ENCODE measurements around the gene GFPT1.
"Not testable (repeated sequence)": the region's sequence is repeated elsewhere in the genome, so short reads cannot be mapped to it uniquely, and the experiment has no call there.

The GFPT1 gene

DNA sequence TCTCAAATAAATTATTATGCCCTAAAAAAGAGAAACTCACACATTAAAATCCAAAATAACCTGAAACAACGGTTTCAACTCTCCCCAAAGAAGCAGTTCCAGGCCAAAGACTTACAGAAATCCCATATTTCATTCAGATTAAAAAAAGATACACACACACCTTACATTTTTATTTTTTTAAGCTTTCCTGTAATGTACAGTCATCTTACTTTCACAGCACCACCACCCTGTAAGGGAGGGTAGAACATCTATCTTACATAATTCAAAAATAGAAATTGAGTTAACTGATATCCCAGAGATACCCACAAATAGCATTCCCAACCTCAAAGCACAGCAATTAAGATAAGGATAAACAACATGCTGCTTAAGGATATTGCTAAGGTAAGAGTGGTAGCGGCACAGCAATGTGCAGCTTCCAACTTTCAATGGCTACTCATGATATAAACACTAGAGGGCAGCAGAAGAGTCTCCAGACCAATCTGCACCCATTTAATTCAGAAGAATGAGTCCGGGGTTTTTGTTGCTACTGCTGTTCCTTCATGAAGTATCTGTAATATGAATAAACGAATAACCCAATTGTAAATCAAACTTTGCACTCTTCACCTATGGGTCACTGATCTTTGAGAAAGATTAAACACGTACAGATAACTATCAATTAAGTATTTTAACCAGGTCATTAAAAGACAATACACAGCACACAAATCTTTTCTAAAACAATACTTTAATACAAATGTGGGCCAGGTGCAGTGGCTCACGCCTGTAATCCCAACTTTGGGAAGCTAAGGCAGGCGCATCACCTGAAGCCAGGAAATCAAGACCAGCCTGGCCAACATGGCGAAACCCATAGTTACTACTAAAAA is 11.3 kb downstream of the GFPT1 start:
- TF ChIP-seq, protein P1, sequence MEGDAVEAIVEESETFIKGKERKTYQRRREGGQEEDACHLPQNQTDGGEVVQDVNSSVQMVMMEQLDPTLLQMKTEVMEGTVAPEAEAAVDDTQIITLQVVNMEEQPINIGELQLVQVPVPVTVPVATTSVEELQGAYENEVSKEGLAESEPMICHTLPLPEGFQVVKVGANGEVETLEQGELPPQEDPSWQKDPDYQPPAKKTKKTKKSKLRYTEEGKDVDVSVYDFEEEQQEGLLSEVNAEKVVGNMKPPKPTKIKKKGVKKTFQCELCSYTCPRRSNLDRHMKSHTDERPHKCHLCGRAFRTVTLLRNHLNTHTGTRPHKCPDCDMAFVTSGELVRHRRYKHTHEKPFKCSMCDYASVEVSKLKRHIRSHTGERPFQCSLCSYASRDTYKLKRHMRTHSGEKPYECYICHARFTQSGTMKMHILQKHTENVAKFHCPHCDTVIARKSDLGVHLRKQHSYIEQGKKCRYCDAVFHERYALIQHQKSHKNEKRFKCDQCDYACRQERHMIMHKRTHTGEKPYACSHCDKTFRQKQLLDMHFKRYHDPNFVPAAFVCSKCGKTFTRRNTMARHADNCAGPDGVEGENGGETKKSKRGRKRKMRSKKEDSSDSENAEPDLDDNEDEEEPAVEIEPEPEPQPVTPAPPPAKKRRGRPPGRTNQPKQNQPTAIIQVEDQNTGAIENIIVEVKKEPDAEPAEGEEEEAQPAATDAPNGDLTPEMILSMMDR (IDR thresholded peaks at IDR 0.05; ENCODE audit: insufficient read depth, missing control alignments), result peak; percentile 33
- FAIRE-seq (no peak), DNase-seq (ENCODE audit: insufficient read length, low spot score) (peak; percentile 14)

DNA sequence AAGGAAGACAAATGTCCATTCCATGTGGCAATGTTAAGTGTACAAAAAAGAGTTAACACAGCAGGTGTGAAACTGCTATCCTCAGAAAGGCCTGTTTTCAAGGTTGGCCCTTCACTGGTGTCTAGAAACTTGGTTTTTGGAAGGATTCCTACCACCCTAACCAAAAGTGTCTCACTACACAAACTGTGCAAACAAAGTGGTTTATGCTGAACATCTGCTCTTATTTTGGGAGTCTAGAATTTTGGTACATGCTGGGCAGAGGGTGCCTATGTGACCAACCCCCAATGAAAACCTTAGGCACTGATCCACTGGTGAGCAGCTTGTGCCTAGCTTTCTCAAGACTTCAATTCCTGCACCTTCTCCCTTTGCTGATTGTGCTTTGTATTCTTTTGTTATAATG is 14.3 kb downstream of the GFPT1 start:
- DNase-seq (ENCODE audit: insufficient read length, low spot score) (no peak), FAIRE-seq (no peak)
- TF ChIP-seq, protein P1 (IDR thresholded peaks at IDR 0.05; ENCODE audit: insufficient read depth, missing control alignments), result no peak

DNA sequence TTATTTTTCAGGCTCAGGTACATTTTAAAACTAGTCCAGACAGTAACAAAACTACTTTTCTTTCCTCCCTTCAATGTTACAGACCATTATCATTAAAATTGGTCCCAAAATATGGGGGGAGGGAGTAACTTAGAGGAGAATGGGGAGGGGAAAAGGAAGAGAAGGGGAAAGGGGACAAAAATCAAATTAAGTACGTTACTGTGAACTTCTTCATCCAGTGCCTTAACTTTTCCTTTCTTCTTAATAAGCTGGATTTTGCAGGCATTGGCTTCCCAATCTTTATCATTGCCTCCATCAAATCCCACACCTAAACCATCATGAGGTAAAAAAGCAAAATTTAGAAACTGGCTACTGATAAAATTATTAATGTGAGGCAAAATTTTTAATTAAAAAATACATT is 17.2 kb downstream of the GFPT1 start:
- TF ChIP-seq, protein P1 (IDR thresholded peaks at IDR 0.05; ENCODE audit: insufficient read depth, missing control alignments), result no peak
- DNase-seq (ENCODE audit: insufficient read length, low spot score), result no peak
- FAIRE-seq, result no peak

DNA sequence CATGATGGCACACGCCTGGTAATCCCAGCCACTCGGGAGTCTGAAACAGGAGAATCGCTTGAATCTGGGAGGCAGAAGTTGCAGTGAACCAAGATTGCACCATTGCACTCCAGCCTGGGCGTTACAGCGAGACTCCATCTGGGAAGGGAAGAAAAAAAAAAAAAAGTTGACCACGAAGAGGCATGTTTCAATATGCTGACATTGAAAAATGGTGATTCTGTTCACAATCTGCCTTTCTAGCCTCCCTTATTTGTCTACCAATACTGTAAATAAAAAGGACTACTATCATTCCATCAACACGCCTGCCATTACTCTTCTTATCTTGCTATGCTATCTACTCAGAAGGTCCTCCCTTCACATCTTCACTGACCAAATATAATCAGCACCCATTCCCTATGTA is 18.4 kb downstream of the GFPT1 start:
- DNase-seq (ENCODE audit: insufficient read length, low spot score) (no peak), FAIRE-seq (no peak)
- TF ChIP-seq, protein P1 (IDR thresholded peaks at IDR 0.05; ENCODE audit: insufficient read depth, missing control alignments), result no peak

DNA sequence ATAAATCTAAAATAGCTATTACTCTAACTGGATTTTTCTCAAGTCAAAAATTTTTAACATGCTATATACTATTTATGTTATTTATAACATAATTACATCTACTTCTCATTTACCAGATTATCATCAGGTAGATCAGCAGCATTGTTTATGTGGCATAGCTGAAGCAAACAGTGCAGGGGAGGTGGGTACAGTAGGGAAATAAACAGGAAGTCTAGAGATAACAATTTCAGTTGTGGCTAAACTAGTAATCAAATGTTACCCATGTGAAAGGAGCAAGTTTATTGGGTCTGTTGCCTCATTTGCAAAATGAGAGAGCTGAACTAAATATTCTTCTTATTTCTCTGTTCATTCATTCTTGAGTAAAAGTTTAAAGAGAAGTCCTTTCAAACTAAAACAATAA is 27.7 kb downstream of the GFPT1 start:
- TF ChIP-seq, protein P1 (IDR thresholded peaks at IDR 0.05; ENCODE audit: insufficient read depth, missing control alignments), result no peak
- no peak for FAIRE-seq
- DNase-seq (ENCODE audit: insufficient read length, low spot score), result no peak

DNA sequence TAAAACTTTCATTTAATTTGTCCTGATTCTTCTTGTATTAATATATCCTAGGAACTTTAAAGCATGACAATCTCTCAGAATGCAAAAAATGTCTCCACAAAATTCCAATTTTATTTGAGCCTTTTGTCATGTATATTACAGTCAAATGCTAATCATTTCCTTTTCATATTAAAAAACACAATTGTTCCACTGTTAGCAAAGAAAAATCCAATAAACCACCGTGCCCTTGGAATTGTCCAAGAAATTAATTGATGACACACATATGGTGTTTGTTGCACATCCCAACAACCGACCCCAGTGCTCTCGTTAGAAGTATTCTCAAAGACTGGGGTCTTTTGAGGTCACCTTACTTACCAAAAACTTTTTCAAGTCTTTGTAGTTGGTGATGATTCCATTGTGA is 28.1 kb downstream of the GFPT1 start:
- DNase-seq (ENCODE audit: insufficient read length, low spot score) (no peak), FAIRE-seq (no peak)
- TF ChIP-seq, protein P1 (IDR thresholded peaks at IDR 0.05; ENCODE audit: insufficient read depth, missing control alignments), result no peak

DNA sequence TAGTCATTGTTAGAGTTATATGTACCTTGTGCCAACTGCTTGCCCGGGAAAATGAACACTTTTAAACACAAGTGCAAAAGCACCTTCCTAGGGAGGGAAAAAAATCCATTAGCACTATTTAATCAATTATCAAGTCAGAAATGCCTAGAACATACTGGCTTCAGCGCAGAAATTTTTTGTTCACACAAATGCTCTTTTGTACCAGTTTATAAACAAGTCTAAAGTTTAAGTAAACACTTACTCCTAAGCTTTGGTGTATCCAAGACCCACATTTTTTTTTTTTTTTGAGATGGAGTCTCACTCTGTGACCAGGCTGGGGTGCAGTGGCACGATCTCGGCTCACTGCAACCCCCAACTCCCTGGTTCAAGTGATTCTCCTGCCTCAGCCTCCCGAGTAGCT is 30.6 kb downstream of the GFPT1 start:
- FAIRE-seq, result no peak
- no peak for DNase-seq (ENCODE audit: insufficient read length, low spot score)
- TF ChIP-seq, protein P1 (IDR thresholded peaks at IDR 0.05; ENCODE audit: insufficient read depth, missing control alignments), result no peak

DNA sequence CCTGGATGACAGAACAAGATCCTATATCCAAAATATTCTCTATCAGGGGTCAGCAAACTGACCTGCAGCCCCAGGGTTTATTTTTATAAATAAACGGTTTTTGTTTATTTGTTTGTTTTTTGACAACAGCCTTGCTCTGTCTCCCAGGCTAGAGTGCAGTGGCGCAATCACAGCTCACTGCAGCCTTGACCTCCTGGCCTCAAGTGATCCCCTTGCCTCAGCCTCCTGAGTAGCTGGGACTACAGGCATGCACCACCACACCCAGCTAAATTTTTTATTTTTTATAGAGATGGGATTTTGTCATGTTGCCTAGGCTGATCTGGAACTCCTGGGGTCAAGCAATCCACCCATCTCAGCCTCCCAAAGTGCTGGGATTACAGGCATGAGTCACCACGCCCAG is 32.1 kb downstream of the GFPT1 start:
- not testable (repeated sequence) for FAIRE-seq; DNase-seq (ENCODE audit: insufficient read length, low spot score)
